ENCODE data around the gene DBF4B.

DNA sequence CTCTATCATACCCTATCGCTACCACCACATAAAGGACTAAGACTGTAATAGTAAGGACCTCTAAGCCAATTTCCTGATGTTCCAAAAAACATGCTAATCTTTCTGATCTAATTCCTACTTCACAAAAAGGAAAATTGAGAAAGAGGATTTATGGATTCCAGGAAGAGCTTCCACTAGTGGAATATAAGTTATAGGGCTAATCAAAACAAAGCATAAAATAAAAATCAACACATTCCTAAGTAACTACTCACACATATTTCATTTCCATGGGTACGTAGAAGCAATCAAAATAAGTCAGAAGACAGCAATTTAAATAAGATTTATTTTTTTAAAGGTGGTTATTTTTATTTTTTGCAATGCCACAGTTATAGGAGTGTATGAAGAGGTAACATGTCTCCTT is 31.3 kb upstream of the DBF4B start:
- no peak for TF ChIP-seq PAX5 (IDR thresholded peaks at IDR 0.05; ENCODE audit: insufficient read depth, low read length, severe bottlenecking)
- TF ChIP-seq POLR2A (IDR thresholded peaks at IDR 0.05; ENCODE audit: low read depth, low read length) = no peak
- no peak for TF ChIP-seq POU2F2 (IDR thresholded peaks at IDR 0.05; ENCODE audit: low read depth, low read length)
- TF ChIP-seq POLR2AphosphoS5 (IDR thresholded peaks at IDR 0.05; ENCODE audit: low read depth, low read length) = no peak
- TF ChIP-seq TAF1 (IDR thresholded peaks at IDR 0.05; ENCODE audit: low read depth, low read length) = no peak
- TF ChIP-seq SPI1 (IDR thresholded peaks at IDR 0.05; ENCODE audit: low read depth, low read length) = no peak
